Measurements from ENCODE around the gene NME8.

DNA sequence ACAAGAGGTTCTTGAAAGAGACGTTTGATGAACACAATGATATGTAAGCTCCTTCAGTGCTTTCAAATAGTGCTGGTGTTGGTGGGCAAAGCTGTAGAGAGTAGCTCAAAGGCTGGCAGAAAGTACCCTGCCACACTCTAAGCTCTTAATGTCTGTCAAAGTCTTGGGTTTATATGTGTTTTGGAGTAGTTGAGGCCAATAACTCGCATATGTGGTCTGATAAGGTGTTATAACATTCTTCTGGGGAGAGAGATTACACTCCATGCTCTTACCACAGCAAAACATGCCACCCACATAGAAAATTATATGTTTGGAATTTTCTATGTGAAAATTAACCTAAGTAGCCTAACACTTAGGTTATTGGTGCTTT, 30.8 kb upstream of the NME8 start:
- TF ChIP-seq, protein P1, sequence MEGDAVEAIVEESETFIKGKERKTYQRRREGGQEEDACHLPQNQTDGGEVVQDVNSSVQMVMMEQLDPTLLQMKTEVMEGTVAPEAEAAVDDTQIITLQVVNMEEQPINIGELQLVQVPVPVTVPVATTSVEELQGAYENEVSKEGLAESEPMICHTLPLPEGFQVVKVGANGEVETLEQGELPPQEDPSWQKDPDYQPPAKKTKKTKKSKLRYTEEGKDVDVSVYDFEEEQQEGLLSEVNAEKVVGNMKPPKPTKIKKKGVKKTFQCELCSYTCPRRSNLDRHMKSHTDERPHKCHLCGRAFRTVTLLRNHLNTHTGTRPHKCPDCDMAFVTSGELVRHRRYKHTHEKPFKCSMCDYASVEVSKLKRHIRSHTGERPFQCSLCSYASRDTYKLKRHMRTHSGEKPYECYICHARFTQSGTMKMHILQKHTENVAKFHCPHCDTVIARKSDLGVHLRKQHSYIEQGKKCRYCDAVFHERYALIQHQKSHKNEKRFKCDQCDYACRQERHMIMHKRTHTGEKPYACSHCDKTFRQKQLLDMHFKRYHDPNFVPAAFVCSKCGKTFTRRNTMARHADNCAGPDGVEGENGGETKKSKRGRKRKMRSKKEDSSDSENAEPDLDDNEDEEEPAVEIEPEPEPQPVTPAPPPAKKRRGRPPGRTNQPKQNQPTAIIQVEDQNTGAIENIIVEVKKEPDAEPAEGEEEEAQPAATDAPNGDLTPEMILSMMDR (IDR thresholded peaks at IDR 0.05), result no peak
- no peak for TF ChIP-seq POLR2A (IDR thresholded peaks at IDR 0.05)

Measured in esophagus squamous epithelium (tissue), 4 donors.